ENCODE measurements around the gene RMP24.

Gene RMP24

DNA sequence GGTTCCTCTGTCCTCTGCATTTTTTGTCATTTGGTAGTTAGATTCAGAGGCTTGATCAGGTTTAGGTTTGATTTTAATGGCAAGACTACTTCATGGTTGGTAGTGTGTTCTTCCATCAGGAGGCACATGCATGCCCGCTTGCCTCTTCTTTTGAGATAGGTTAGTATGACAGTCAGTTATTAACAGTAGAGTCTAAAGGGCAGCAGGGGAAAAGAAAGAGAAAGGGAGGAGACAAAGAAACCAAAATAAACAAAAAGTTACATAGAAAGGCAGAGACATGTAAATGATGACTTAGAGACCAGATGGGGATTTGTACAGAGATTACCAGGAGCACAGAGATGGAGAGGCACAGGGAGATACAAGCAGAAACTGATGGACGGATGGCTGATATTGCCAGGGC lies 10.2 kb upstream of the RMP24 start (continued):
- TF ChIP-seq ZNF569 (CRISPR knock-in tag; IDR thresholded peaks at IDR 0.05; ENCODE audit: borderline replicate concordance) (no peak), ZNF780A (CRISPR knock-in tag; IDR thresholded peaks at IDR 0.05) (no peak), ISX (CRISPR knock-in tag; conservative IDR thresholded peaks at IDR 0.05) (no peak), ZNF354B (CRISPR knock-in tag; IDR thresholded peaks at IDR 0.05) (no peak), ZNF326 (CRISPR knock-in tag; IDR thresholded peaks at IDR 0.05; ENCODE audit: borderline replicate concordance) (no peak), SOX6 (IDR thresholded peaks at IDR 0.05) (no peak), SOX6 (CRISPR knock-in tag; IDR thresholded peaks at IDR 0.05) (peak; percentile 47; the same call in 1 of the 2 replicates), FOXA3 (CRISPR knock-in tag; IDR thresholded peaks at IDR 0.05) (0 out of 2 replicates have a peak, but pooled peaks have one; percentile 30), CHD2 (IDR thresholded peaks at IDR 0.05; ENCODE audit: low read depth, low read length) (no peak), CCAR2 (optimal IDR thresholded peaks at IDR 0.05; ENCODE audit: low read depth, low read length) (no peak), BRCA1 (CRISPR knock-in tag; IDR thresholded peaks at IDR 0.05) (no peak), ZNF34 (CRISPR knock-in tag; IDR thresholded peaks at IDR 0.05; ENCODE audit: borderline replicate concordance) (no peak)
- TF ChIP-seq, protein P1, sequence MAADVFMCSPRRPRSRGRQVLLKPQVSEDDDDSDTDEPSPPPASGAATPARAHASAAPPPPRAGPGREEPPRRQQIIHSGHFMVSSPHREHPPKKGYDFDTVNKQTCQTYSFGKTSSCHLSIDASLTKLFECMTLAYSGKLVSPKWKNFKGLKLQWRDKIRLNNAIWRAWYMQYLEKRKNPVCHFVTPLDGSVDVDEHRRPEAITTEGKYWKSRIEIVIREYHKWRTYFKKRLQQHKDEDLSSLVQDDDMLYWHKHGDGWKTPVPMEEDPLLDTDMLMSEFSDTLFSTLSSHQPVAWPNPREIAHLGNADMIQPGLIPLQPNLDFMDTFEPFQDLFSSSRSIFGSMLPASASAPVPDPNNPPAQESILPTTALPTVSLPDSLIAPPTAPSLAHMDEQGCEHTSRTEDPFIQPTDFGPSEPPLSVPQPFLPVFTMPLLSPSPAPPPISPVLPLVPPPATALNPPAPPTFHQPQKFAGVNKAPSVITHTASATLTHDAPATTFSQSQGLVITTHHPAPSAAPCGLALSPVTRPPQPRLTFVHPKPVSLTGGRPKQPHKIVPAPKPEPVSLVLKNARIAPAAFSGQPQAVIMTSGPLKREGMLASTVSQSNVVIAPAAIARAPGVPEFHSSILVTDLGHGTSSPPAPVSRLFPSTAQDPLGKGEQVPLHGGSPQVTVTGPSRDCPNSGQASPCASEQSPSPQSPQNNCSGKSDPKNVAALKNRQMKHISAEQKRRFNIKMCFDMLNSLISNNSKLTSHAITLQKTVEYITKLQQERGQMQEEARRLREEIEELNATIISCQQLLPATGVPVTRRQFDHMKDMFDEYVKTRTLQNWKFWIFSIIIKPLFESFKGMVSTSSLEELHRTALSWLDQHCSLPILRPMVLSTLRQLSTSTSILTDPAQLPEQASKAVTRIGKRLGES (CRISPR knock-in tag; IDR thresholded peaks at IDR 0.05; ENCODE audit: borderline replicate concordance): no peak
- TF ChIP-seq, protein P2, sequence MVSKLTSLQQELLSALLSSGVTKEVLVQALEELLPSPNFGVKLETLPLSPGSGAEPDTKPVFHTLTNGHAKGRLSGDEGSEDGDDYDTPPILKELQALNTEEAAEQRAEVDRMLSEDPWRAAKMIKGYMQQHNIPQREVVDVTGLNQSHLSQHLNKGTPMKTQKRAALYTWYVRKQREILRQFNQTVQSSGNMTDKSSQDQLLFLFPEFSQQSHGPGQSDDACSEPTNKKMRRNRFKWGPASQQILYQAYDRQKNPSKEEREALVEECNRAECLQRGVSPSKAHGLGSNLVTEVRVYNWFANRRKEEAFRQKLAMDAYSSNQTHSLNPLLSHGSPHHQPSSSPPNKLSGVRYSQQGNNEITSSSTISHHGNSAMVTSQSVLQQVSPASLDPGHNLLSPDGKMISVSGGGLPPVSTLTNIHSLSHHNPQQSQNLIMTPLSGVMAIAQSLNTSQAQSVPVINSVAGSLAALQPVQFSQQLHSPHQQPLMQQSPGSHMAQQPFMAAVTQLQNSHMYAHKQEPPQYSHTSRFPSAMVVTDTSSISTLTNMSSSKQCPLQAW (CRISPR knock-in tag; IDR thresholded peaks at IDR 0.05): 0 out of 2 replicates have a peak, but pooled peaks have one; percentile 24
- TF ChIP-seq, protein P3, sequence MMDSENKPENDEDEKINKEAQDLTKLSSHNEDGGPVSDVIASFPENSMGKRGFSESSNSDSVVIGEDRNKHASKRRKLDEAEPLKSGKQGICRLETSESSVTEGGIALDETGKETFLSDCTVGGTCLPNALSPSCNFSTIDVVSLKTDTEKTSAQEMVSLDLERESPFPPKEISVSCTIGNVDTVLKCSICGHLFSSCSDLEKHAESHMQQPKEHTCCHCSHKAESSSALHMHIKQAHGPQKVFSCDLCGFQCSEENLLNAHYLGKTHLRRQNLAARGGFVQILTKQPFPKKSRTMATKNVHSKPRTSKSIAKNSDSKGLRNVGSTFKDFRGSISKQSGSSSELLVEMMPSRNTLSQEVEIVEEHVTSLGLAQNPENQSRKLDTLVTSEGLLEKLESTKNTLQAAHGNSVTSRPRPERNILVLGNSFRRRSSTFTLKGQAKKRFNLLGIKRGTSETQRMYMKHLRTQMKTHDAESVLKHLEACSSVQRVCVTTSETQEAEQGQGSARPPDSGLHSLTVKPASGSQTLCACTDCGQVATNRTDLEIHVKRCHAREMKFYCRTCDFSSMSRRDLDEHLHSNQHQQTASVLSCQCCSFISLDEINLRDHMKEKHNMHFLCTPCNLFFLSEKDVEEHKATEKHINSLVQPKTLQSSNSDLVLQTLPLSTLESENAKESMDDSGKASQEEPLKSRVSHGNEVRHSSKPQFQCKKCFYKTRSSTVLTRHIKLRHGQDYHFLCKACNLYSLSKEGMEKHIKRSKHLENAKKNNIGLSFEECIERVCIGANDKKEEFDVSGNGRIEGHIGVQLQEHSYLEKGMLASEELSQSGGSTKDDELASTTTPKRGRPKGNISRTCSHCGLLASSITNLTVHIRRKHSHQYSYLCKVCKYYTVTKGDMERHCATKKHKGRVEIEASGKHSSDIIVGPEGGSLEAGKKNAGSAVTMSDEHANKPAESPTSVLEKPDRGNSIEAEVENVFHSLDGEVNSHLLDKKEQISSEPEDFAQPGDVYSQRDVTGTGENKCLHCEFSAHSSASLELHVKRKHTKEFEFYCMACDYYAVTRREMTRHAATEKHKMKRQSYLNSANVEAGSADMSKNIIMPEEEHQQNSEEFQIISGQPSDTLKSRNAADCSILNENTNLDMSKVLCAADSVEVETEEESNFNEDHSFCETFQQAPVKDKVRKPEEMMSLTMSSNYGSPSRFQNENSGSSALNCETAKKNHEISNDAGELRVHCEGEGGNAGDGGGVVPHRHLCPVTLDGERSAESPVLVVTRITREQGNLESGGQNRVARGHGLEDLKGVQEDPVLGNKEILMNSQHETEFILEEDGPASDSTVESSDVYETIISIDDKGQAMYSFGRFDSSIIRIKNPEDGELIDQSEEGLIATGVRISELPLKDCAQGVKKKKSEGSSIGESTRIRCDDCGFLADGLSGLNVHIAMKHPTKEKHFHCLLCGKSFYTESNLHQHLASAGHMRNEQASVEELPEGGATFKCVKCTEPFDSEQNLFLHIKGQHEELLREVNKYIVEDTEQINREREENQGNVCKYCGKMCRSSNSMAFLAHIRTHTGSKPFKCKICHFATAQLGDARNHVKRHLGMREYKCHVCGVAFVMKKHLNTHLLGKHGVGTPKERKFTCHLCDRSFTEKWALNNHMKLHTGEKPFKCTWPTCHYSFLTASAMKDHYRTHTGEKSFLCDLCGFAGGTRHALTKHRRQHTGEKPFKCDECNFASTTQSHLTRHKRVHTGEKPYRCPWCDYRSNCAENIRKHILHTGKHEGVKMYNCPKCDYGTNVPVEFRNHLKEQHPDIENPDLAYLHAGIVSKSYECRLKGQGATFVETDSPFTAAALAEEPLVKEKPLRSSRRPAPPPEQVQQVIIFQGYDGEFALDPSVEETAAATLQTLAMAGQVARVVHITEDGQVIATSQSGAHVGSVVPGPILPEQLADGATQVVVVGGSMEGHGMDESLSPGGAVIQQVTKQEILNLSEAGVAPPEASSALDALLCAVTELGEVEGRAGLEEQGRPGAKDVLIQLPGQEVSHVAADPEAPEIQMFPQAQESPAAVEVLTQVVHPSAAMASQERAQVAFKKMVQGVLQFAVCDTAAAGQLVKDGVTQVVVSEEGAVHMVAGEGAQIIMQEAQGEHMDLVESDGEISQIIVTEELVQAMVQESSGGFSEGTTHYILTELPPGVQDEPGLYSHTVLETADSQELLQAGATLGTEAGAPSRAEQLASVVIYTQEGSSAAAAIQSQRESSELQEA (CRISPR knock-in tag; IDR thresholded peaks at IDR 0.05; ENCODE audit: not compliant biosample characterization): no peak
- TF ChIP-seq, protein P4, sequence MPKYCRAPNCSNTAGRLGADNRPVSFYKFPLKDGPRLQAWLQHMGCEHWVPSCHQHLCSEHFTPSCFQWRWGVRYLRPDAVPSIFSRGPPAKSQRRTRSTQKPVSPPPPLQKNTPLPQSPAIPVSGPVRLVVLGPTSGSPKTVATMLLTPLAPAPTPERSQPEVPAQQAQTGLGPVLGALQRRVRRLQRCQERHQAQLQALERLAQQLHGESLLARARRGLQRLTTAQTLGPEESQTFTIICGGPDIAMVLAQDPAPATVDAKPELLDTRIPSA (CRISPR knock-in tag; IDR thresholded peaks at IDR 0.05; ENCODE audit: borderline replicate concordance): no peak
